Astrocyte of the spinal cord (primary cell): Measurements from ENCODE around the gene JHY.
A peak's percentile ranks its signal among the peaks of the same experiment; 100 is the strongest.
"Not testable (repeated sequence)": the region's sequence is repeated elsewhere in the genome, so short reads cannot be mapped to it uniquely, and the experiment has no call there.

Experiments used
- DNase-seq: peaks from one replicate; pipeline ENCODE4 v3.0.0; 2011; ENCODE audit warnings: low read depth, low spot score
- H3K4me3 ChIP-seq: 2 replicates; pipeline ENCODE4 v1.5.1; 2011; ENCODE audit warnings: low read depth, mild to moderate bottlenecking, low read length, moderate library complexity
- in situ Hi-C: cut with HindIII; loops from 2 replicates; pipeline ENCODE4 v1.10.0; 2017; ENCODE audit warnings: low sequenced_read_pairs
- TF ChIP-seq, protein P1 (sequence below): IDR thresholded peaks from 2 replicates; pipeline ENCODE4 v1.5.1; 2012; ENCODE audit warnings: low read depth, mild to moderate bottlenecking, low read length, inconsistent platforms

Gene JHY

DNA sequence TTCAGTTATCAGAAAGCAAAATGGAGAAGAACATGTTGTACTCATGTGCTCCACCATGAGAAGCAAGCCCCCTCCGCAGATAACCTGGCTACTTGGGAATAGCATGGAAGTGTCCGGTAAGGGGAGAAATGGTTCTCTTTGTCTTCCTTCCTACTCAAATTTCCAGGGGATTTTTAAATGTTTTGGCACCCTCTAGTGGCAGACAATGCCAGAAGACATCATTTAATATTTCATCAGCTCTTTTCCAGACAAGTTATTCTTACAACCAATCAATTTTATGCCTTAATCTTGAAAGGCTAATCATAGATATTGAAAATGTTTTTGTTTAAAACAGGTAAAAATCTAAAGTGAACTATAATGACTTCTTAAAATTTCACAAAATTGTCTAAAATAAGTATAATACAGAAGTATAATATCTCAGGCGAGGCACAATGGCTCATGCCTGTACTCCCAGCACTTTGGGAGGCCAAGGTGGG, 28.6 kb upstream of the JHY start:
- no peak overlapping the region for H3K4me3 ChIP-seq
- DNase-seq = peak; percentile 89
- TF ChIP-seq, protein P1, sequence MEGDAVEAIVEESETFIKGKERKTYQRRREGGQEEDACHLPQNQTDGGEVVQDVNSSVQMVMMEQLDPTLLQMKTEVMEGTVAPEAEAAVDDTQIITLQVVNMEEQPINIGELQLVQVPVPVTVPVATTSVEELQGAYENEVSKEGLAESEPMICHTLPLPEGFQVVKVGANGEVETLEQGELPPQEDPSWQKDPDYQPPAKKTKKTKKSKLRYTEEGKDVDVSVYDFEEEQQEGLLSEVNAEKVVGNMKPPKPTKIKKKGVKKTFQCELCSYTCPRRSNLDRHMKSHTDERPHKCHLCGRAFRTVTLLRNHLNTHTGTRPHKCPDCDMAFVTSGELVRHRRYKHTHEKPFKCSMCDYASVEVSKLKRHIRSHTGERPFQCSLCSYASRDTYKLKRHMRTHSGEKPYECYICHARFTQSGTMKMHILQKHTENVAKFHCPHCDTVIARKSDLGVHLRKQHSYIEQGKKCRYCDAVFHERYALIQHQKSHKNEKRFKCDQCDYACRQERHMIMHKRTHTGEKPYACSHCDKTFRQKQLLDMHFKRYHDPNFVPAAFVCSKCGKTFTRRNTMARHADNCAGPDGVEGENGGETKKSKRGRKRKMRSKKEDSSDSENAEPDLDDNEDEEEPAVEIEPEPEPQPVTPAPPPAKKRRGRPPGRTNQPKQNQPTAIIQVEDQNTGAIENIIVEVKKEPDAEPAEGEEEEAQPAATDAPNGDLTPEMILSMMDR = peak; percentile 50
- in situ Hi-C loops = loop anchor here (25.0 kb wide), 1 partner anchor 183 kb away; no protein-coding TSS in a partner anchor

DNA sequence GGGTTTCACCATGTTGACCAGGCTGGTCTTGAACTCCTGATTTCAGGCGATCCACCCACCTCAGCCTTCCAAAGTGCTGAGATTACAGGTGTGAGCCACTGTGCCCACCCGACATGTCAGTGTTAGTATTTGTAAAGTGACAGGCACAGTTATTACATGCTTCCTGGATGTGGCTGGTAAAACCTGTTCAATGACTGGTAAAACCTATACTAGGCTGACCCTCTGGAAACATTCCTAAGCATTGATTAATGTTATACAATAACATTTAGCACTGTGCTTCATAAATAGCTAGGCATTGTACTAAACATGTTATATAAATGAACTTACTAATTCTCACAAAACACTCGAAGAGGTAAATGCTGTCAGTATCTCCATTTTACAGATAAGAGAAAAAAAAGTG, 20.9 kb upstream of the JHY start:
- in situ Hi-C loops = loop anchor here (25.0 kb wide), 1 partner anchor 176 kb away; no protein-coding TSS in a partner anchor
- TF ChIP-seq, protein P1 = no peak
- no peak overlapping the region for H3K4me3 ChIP-seq
- DNase-seq = no peak

DNA sequence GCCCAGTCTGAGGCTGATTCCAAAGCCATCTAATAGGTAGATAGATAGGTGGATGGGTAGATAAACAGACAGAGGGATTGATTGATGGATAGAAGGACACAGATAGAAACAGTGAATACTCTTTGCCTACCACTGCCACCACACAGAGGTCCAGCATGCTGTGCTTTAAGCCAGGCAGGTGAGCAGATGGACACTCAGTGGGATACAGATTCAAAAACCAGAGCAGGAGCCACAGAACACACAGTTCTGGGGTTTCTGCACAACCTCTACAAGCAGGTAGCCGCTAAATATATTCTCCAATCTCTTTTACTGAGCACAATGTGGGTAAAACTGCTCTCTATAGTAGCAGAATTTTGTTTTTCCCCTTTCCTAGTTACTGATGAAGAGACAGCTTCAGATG, 20.5 kb upstream of the JHY start:
- in situ Hi-C loops = loop anchor here (25.0 kb wide), 1 partner anchor 175 kb away; no protein-coding TSS in a partner anchor
- no peak overlapping the region for H3K4me3 ChIP-seq
- DNase-seq = no peak
- TF ChIP-seq, protein P1 = no peak

DNA sequence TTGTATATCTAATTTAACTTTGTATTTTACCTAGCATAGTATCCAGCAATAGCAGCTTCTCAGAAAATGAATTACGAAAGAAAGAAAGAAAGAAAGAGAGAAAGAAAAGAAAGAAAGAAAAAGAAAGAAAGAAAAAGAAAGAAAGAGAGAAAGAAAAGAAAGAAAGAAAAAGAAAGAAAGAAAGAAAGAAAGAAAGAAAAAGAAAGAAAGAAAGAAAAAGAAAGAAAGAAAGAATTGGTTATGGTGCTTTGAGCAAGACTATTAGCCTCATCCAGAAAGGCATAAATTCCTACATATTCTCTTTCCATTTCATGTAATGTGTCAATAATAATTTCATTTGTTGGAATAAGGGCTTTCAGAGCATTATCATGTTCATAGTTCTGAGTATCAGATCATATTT, 19.4 kb upstream of the JHY start:
- DNase-seq, H3K4me3 ChIP-seq: not testable (repeated sequence)
- in situ Hi-C loops = loop anchor here (25.0 kb wide), 1 partner anchor 174 kb away; no protein-coding TSS in a partner anchor

DNA sequence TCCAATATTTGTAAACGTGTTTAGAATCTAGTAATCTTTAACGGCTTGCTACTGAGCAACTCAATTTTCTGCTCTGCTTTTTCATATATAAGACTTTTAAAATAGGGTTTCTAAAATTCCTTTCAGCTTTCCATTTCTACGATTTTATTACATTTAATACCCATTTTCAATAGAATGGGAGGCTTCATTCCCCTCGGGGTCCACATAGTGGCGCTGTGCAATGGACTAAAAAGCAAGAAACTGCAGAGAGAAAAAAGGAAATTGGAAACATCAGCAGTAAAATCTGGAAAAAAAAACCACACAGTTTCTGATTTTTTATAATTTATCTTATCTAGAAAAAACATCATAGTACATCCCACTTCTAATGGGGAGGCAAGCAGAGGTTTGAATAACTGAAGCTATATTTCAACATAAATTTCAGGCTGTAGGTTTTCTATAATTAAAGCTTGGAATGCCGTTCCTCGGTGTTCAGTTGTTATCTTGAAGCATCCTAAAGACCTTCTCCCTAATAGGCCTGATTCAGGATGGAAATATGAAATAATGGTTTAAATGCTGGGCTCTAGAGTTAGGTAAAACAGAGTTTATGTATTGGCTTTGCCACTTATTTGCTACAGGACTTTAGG, 18.7 kb upstream of the JHY start:
- peak; percentile 51 for DNase-seq
- H3K4me3 ChIP-seq = no peak overlapping the region
- in situ Hi-C loops = loop anchor here (25.0 kb wide), 1 partner anchor 173 kb away; no protein-coding TSS in a partner anchor
- TF ChIP-seq, protein P1 = peak; percentile 90

DNA sequence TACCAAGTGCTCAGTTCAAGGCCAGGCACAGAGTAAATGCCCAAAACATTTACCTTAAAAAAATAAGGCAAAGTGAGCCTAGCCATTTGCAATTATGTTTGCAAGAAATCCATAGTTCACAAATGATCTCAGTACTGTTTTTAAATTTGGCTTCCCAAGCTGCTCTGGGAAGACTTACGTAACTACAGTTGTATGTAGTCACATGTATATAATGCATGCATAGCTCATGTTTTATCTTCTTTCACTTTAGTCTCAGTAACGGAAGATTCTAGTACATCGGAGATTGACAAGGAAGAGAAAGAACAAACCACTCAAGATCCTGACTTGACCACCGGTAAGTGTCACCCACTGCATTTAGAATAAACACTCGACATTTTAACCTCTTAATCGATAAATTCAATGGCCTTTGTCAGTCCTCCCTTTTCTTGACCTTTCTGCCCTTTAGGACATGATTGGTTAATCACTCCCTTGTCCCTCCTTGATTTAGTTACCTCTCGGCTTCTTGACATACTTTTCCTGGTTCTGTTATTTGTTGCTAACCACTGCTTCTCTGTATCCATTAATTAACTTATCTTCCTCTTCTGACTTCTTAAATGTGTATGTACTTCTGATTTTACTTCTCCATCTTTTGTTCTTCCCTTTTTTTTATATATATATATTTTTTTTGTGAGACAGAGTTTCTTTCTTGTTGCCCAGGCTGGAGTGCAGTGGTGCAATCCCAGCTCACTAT, 18.0 kb upstream of the JHY start:
- DNase-seq = no peak
- in situ Hi-C loops = loop anchor here (25.0 kb wide), 1 partner anchor 173 kb away; no protein-coding TSS in a partner anchor
- TF ChIP-seq, protein P1 = no peak
- no peak overlapping the region for H3K4me3 ChIP-seq

DNA sequence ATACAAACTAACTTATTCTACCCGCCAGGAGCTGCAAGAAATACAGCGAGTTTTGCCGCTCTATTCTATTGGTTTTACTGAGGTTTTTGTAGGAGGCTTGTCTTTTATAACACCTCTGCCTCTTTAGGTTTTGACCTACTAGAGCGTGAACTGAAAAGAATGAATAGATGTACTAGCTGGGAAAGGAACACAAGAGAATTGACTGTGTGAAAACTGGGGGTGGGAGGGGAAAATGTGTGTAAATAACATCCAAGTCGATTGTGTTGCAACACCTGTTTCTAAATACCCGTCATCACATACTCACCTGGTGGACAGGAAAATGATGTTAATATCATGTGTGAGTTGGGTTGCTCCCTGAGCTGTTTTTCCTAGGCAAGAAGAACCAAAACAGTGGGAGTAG, 12.9 kb upstream of the JHY start:
- no peak for DNase-seq
- TF ChIP-seq, protein P1 = no peak
- in situ Hi-C loops = loop anchor here (25.0 kb wide), 1 partner anchor 168 kb away; no protein-coding TSS in a partner anchor
- no peak overlapping the region for H3K4me3 ChIP-seq
